HG03280 (cell line): ENCODE data around the gene FRMPD1.
A peak's percentile ranks its signal among the peaks of the same experiment; 100 is the strongest.

Experiments
- ATAC-seq: cut with Tn5 transposase; IDR thresholded peaks from one replicate; pipeline ENCODE4 v1.9.1; 2021; ENCODE audit warnings: mild to moderate bottlenecking, moderate library complexity; ENCODE audit not compliant: unreplicated experiment

Gene FRMPD1

GRCh38 chr9:37769995-37770394 is 119.2 kb downstream of the FRMPD1 start:
- ATAC-seq = no peak

- no peak for ATAC-seq
These were observed 124.6 kb downstream of the FRMPD1 start for GRCh38 chr9:37775216-37775919.

GRCh38 chr9:37776328-37776727 is 125.6 kb downstream of the FRMPD1 start:
- ATAC-seq = no peak

- ATAC-seq = no peak
These were observed 127.8 kb downstream of the FRMPD1 start for GRCh38 chr9:37778534-37778933.

- ATAC-seq = no peak
These were observed 133.5 kb downstream of the FRMPD1 start for GRCh38 chr9:37784291-37784615.

- ATAC-seq = peak; percentile 88
These were observed 134.1 kb downstream of the FRMPD1 start, which contains the start of gene EXOSC3 for GRCh38 chr9:37784616-37785483. EXOSC3 (minus strand) TSS chr9:37785064; CDS start chr9:37785044, 20 bp downstream.

GRCh38 chr9:37787059-37787458 is 136.3 kb downstream of the FRMPD1 start:
- no peak for ATAC-seq

GRCh38 chr9:37788332-37788731 is 137.6 kb downstream of the FRMPD1 start:
- ATAC-seq = no peak

GRCh38 chr9:37790096-37790495 is 139.3 kb downstream of the FRMPD1 start:
- ATAC-seq = no peak

- ATAC-seq = no peak
These were observed 141.4 kb downstream of the FRMPD1 start for GRCh38 chr9:37792122-37792521.

- ATAC-seq = no peak
These were observed 145.5 kb downstream of the FRMPD1 start for GRCh38 chr9:37796232-37796631.
